DOHH2 (cell line): ENCODE results near the gene KRTAP10-5.

Experiments
- EZH2phosphoT487 ChIP-seq: fragments of 200-600 bp; sonication (generic); IDR thresholded peaks from 2 replicates; pipeline ENCODE4 v1.6.1; 2017; ENCODE audit warnings: borderline replicate concordance, mild to moderate bottlenecking, antibody characterized with exemption, low read length, moderate library complexity, mixed read lengths
- TF ChIP-seq, protein P1 (sequence below): fragments of 200-600 bp; sonication (generic); IDR thresholded peaks from one replicate; pipeline ENCODE4 v1.5.1; 2014; ENCODE audit warnings: antibody characterized with exemption, mild to moderate bottlenecking, low read depth, low read length; ENCODE audit not compliant: poor library complexity, severe bottlenecking

- TF ChIP-seq, protein P1, sequence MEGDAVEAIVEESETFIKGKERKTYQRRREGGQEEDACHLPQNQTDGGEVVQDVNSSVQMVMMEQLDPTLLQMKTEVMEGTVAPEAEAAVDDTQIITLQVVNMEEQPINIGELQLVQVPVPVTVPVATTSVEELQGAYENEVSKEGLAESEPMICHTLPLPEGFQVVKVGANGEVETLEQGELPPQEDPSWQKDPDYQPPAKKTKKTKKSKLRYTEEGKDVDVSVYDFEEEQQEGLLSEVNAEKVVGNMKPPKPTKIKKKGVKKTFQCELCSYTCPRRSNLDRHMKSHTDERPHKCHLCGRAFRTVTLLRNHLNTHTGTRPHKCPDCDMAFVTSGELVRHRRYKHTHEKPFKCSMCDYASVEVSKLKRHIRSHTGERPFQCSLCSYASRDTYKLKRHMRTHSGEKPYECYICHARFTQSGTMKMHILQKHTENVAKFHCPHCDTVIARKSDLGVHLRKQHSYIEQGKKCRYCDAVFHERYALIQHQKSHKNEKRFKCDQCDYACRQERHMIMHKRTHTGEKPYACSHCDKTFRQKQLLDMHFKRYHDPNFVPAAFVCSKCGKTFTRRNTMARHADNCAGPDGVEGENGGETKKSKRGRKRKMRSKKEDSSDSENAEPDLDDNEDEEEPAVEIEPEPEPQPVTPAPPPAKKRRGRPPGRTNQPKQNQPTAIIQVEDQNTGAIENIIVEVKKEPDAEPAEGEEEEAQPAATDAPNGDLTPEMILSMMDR: no peak
- no peak for TF ChIP-seq EZH2phosphoT487
These were observed 10.4 kb downstream of the KRTAP10-5 start for GRCh38 chr21:44569861-44570517.
